Retinal pigment epithelial cell (primary cell): ENCODE results near the gene ANKRD13B.

Source experiments
- DNase-seq: peaks from one replicate; pipeline ENCODE4 v3.0.0-alpha.2; 2010; ENCODE audit warnings: low read depth
- H3K4me3 ChIP-seq: 2 replicates; pipeline ENCODE4 v1.5.1; 2011; ENCODE audit warnings: mild to moderate bottlenecking, low read length, control low read depth, moderate library complexity
- CTCF ChIP-seq: conservative IDR thresholded peaks from 2 replicates; pipeline ENCODE4 v1.5.1; 2011; ENCODE audit warnings: low read depth, low read length, control low read depth, inconsistent platforms

Gene ANKRD13B

GRCh38 chr17:29655323-29655722, 62.4 kb downstream of the ANKRD13B start:
- TF ChIP-seq CTCF = no peak
- no peak for DNase-seq

GRCh38 chr17:29659155-29659554, 66.2 kb downstream of the ANKRD13B start:
- no peak overlapping the region for H3K4me3 ChIP-seq
- TF ChIP-seq CTCF = no peak
- no peak for DNase-seq

More at GRCh38 chr17:29655323-29655722, 62.4 kb downstream of the ANKRD13B start:
- no peak overlapping the region for H3K4me3 ChIP-seq

- no peak overlapping the region for H3K4me3 ChIP-seq
- TF ChIP-seq CTCF = no peak
- no peak for DNase-seq
These were observed 68.3 kb downstream of the ANKRD13B start for GRCh38 chr17:29661213-29661612.

GRCh38 chr17:29663155-29663554, 70.2 kb downstream of the ANKRD13B start:
- no peak overlapping the region for H3K4me3 ChIP-seq
- no peak for DNase-seq
- TF ChIP-seq CTCF = no peak
